A673 (cell line): Measurements from ENCODE around the gene LDB3. TPM values are rescaled to one million over a fixed set of nuclear protein-coding genes. Genes with fewer than 3 reads are reported as not detected.

Experiments
- BruUV-seq: library from RNA; stranded (reverse); fragments of 400-500 nt; replicated peaks from 2 replicates; lab custom pipeline; 2021; lab: Mats Ljungman, UMichigan
- CTCF ChIA-PET: fragments of 300-600 bp; sonication (Branson Sonifier 250); formaldehyde crosslinking; loops from one replicate; lab custom pipeline; 2022; ENCODE audit warnings: antibody characterized with exemption; lab: Charles Lee
- POLR2A ChIA-PET: fragments of 300-600 bp; sonication (Branson Sonifier 250); formaldehyde crosslinking; loops from one replicate; lab custom pipeline; 2022; ENCODE audit warnings: antibody characterized with exemption; ENCODE audit not compliant: low non-redundant PET; lab: Charles Lee
- DNase-seq: peaks from one replicate; pipeline ENCODE4 v3.0.0-alpha.2; 2015; ENCODE audit warnings: low spot score
- H3K27ac ChIP-seq: fragments of 200-600 bp; sonication (generic); 2 replicates; pipeline ENCODE4 v1.5.1; 2016; ENCODE audit warnings: mixed run types, low read depth, mild to moderate bottlenecking, mixed read lengths, antibody characterized with exemption, low read length; ENCODE audit not compliant: poor library complexity, severe bottlenecking
- H3K27me3 ChIP-seq: fragments of 200-600 bp; sonication (generic); replicated peaks from 2 replicates; pipeline ENCODE4 v1.6.1; 2017; ENCODE audit warnings: mixed run types, low read depth, mild to moderate bottlenecking, mixed read lengths, antibody characterized with exemption, low read length; ENCODE audit not compliant: insufficient read depth, poor library complexity
- H3K36me3 ChIP-seq: fragments of 200-600 bp; sonication (generic); 2 replicates; pipeline ENCODE4 v1.6.1; 2016; ENCODE audit warnings: mixed run types, mild to moderate bottlenecking, mixed read lengths, antibody characterized with exemption, low read length; ENCODE audit not compliant: insufficient read depth, poor library complexity, severe bottlenecking
- H3K4me1 ChIP-seq: fragments of 200-600 bp; sonication (generic); 2 replicates; pipeline ENCODE4 v1.6.1; 2017; ENCODE audit warnings: mixed run types, mild to moderate bottlenecking, mixed read lengths, antibody characterized with exemption, low read length; ENCODE audit not compliant: insufficient read depth, poor library complexity, severe bottlenecking
- H3K4me3 ChIP-seq: fragments of 200-600 bp; sonication (generic); 2 replicates; pipeline ENCODE4 v1.5.1; 2016; ENCODE audit warnings: low read depth, mixed run types, mild to moderate bottlenecking, mixed read lengths, low read length; ENCODE audit not compliant: poor library complexity, severe bottlenecking
- H3K9me3 ChIP-seq: fragments of 200-600 bp; sonication (generic); 2 replicates; pipeline ENCODE4 v1.6.1; 2016; ENCODE audit warnings: mixed run types, low read depth, mild to moderate bottlenecking, mixed read lengths, antibody characterized with exemption, low read length; ENCODE audit not compliant: poor library complexity, severe bottlenecking
- CTCF ChIP-seq: fragments of 300-800, 200-600 bp; sonication (generic); conservative IDR thresholded peaks from 2 replicates; pipeline ENCODE4 v1.5.1; 2017; ENCODE audit warnings: low read depth, mild to moderate bottlenecking, antibody characterized with exemption, low read length, moderate library complexity, mixed read lengths
- EZH2 ChIP-seq: fragments of 200-600 bp; sonication (generic); IDR thresholded peaks from 2 replicates; pipeline ENCODE4 v1.6.1; 2017; ENCODE audit warnings: borderline replicate concordance, low read depth, mild to moderate bottlenecking, mixed read lengths, antibody characterized with exemption, low read length; ENCODE audit not compliant: poor library complexity, severe bottlenecking
- intact Hi-C: fragments of 100-400 bp; cut with micrococcal nuclease; formaldehyde crosslinking; loops from one replicate; pipeline ENCODE4 v1.10.0; 2022; ENCODE audit not compliant: unreplicated experiment
- total RNA-seq: library from RNA; stranded (reverse); gene quantifications from 2 replicates; pipeline ENCODE4 v1.2.3, GENCODE V29; 2021

Gene LDB3
- total RNA-seq, 1 experiment from 2014 or later, result 0.34 TPM

GRCh38 chr10:86677374-86677773, 9.1 kb downstream of the LDB3 start:
- intact Hi-C loops, result no loop called here
- Histone ChIP-seq H3K27ac (no peak overlapping the region), H3K4me3 (no peak overlapping the region), H3K9me3 (no peaks in the 10 kb centered on the region), H3K27me3 (no peaks in the 10 kb centered on the region), H3K36me3 (no peaks in the 10 kb centered on the region), H3K4me1 (peaks cover 10% of the 10 kb centered on the region)
- CTCF ChIA-PET, result no interaction called here
- TF ChIP-seq CTCF, result no peak
- TF ChIP-seq EZH2, result no peak
- no TSS peak for BruUV-seq
- no peak for DNase-seq
- POLR2A ChIA-PET, result interaction anchor here (0.6 kb wide), 1 partner anchor 53 kb away, joined by 3 read pairs; no protein-coding TSS in a partner anchor

- BruUV-seq, result no TSS peak
- H3K4me1 ChIP-seq, result peaks cover 2% of the 10 kb centered on the region
- CTCF ChIA-PET, result no interaction called here
- H3K27me3 ChIP-seq, result no peaks in the 10 kb centered on the region
- no peaks in the 10 kb centered on the region for H3K36me3 ChIP-seq
- no peak for DNase-seq
- intact Hi-C loops, result no loop called here
- TF ChIP-seq CTCF (no peak), EZH2 (no peak)
- H3K27ac ChIP-seq, result no peak overlapping the region
- no peaks in the 10 kb centered on the region for H3K9me3 ChIP-seq
- no peak overlapping the region for H3K4me3 ChIP-seq
- POLR2A ChIA-PET, result no interaction called here
Measured at GRCh38 chr10:86678999-86679792, 10.9 kb downstream of the LDB3 start.

- Histone ChIP-seq H3K9me3 (no peaks in the 10 kb centered on the region), H3K27ac (no peak overlapping the region), H3K27me3 (no peaks in the 10 kb centered on the region), H3K36me3 (no peaks in the 10 kb centered on the region), H3K4me1 (no peaks in the 10 kb centered on the region), H3K4me3 (no peak overlapping the region)
- ChIA-PET POLR2A (no interaction called here), CTCF (no interaction called here)
- no peak for DNase-seq
- BruUV-seq, result no TSS peak
- intact Hi-C loops, result loop anchor here (10.0 kb wide), 1 partner anchor 284 kb away; the partner anchor contains the start of gene ADIRF
- TF ChIP-seq CTCF (no peak), EZH2 (no peak)
Measured at GRCh38 chr10:86681047-86681446, 12.7 kb downstream of the LDB3 start.
